NCI-H2081 treated with DMSO at 0.1 percent for 48 hours (cell line): ENCODE data around the gene NME4.
"Not testable (repeated sequence)": the region's sequence is repeated elsewhere in the genome, so short reads cannot be mapped to it uniquely, and the experiment has no call there.

Experiments
- DNase-seq: peaks from one replicate; lab custom pipeline; 2025; lab: John Stamatoyannopoulos, UW

Gene NME4

DNA sequence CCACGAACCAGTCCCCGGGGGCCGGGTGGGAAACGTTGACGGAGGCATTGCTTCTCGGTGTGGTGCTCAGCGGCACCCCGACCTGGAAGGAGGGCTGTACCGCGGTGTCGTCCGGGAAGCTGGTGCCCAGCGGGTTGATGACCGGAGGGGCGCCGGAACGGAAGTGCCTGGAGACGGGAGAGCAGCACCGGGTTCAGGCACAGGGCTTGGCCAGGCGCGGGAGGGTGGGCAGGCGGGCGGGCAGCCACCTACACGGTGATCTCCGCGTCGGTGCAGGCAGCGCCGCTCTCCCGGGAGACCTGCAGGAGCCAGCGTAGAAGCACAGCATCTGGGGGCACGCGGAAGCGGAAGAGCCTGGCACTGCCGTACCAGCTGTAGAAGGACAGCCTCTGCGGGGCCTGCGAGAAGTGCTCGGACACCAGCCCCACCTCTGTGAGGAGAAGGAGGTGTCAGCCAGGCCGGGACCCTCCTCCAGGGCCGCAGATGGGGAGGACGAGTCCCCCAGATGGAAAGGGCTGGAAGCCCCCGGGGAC, 19.5 kb upstream of the NME4 start:
- no peak for DNase-seq

DNA sequence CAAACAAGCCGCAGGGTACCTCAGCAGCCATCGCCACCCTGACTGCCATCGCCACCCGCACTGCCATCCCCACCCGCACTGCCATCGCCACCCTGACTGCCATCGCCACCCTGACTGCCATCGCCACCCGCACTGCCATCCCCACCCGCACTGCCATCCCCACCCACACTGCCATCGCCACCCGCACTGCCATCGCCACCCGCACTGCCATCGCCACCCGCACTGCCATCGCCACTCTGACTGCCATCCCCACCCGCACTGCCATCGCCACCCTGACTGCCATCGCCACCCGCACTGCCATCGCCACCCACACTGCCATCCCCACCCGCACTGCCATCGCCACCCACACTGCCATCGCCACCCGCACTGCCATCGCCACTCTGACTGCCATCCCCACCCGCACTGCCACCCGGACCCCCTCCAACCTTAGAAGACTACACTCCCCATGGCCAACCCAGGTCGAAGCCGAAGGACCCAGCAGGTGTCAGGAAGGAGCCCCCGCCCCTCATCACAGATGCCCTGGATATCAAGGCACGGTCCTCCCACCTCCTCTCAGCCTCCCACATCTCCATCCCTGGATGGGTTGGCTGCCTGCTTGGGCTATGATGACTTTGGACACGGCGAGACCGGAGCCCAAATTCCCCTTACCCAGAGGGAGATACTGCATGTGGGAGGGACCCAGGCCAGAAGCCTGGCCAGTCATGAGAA, 18.7 kb upstream of the NME4 start:
- DNase-seq: not testable (repeated sequence)

DNA sequence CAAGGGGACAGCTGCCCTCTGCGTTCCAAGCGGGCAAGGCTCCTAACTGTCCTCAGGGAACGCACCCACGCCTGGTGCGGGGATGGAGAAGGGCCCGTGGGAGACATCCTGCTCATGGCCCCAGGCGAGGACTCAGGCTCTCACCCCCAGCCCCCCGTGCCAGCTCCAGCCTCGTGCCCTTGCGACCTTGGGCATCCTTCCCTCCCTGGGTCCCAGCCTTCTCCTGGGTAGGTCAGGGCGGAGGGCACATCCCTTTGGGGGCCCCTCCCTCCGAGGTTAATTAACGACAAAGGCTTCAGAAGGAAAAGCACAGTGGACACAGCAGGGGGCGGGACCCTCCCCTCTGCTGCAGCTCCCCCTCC, 18.2 kb upstream of the NME4 start:
- DNase-seq: no peak

DNA sequence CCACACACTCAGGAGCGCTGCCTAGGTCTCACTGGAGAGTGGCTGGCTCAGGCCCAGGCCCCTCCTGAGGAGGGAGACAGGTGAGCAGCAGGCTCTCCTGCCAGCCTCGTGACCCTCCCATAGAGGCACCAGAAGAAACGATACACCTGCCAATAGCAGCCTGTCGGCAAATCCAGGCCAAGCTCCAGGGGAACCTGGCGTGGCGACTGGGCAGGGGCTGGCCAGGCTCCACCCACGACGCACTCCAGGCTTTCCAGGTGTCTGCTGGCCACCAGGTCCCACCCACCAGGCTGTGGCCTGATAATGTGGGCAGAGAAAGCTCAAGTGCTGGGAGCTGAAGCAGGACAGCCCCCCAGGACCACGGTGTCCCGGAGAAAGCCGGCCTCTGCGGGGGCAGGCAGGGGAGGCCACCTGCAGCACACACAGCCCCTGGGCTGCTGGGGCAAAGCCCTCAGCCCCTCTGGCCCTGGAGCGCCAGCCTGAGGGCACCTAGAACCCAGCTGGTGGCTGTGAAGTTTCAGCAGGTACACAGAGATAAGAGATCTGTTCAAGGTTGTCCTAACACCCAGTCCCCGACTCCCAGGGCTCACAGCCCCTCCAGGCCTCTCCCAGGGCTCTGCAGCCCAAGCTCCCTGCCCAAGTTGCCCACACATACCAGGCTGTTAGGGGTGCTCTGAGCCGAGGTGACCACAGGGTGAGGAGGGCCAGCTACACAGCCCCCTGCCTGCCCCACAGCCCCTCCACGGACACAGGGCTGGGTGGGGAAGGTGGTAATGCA, 17.6 kb upstream of the NME4 start:
- peak; percentile 76 for DNase-seq

DNA sequence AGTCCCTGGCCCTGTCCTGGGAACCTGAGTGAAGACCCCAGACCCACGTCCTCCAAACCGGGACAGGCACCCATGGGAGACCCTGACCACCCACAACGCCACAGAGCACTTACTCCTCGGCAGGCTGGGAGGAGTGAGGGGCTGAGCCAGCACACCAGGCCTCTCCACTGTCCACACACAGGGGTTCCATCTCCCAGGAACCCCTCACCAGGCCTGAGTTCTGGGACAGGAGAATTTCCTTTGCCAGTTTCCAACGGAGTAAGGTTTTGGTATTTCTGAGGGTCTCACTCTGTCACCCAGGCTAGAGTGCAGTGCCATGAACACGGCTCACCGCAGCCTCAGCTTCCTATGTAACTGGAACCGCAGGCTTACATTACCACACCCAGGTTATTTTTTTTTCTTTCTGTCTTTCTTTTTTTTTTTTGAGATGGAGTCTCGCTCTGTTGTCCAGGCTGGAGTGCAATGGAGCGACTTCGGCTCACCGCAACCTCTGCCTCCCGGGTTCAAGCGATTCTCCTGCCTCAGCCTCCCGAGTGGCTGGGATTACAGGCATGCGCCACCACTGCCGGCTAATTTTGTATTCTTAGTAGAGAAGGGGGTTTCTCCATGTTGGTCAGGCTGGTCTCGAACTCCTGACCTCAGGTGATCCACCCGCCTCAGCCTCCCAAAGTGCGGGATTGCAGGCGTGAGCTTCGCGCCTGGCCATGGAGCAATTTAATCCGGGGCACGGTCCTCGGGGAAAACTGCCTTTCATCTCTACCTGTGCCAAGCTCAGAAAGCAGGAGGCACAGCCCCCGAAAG, 16.8 kb upstream of the NME4 start:
- no peak for DNase-seq

DNA sequence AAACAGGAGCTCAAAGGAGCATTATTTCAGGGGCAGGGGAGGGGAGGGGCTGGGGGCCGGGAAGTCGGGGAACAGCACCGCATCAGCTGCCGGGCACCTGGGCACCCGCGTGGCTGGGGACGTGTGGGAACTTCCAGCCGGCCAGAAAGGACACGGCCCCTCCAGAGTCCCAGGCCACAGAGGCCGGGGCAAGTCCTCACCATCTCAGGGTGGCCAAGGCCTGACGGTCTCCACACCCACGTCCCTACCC, 16.3 kb upstream of the NME4 start:
- no peak for DNase-seq

DNA sequence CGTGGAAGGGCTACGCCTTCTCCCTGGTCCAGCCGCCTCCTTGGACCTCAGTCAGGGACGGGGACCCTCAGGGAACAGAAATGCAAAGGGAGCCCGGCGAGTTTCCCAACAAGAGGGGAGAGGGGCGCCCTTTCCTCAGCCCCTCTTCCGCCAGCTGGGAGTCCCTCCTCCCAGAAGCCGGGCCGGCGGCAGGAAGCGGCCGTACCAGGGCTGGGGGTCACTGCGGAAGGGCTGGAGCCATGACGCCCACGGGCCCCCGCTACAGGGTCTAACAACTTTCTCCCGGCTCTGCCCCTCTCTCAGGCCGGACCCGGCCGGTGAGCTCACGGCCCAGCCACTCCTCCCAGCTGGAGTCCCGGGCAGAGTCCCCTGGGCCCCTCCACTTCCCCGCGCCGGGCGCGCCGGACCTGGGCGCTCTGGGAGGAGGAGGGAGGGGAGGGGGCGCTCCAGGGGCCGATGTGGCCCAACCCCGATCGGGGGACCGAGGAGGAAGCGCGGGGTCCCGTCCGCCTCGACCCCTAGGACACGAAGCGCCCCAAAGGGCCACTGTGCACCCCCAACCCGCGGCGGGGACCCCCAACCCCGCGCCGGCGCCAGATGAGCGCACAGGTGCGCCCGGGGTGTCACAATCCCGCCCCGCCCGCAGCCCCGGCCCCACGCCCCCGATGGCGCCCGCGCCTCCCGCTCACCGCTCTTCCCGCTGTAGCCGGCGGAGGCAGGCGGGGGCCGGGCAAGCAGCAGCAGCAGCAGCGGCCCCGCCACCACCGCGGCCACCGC, 15.8 kb upstream of the NME4 start:
- no peak for DNase-seq

DNA sequence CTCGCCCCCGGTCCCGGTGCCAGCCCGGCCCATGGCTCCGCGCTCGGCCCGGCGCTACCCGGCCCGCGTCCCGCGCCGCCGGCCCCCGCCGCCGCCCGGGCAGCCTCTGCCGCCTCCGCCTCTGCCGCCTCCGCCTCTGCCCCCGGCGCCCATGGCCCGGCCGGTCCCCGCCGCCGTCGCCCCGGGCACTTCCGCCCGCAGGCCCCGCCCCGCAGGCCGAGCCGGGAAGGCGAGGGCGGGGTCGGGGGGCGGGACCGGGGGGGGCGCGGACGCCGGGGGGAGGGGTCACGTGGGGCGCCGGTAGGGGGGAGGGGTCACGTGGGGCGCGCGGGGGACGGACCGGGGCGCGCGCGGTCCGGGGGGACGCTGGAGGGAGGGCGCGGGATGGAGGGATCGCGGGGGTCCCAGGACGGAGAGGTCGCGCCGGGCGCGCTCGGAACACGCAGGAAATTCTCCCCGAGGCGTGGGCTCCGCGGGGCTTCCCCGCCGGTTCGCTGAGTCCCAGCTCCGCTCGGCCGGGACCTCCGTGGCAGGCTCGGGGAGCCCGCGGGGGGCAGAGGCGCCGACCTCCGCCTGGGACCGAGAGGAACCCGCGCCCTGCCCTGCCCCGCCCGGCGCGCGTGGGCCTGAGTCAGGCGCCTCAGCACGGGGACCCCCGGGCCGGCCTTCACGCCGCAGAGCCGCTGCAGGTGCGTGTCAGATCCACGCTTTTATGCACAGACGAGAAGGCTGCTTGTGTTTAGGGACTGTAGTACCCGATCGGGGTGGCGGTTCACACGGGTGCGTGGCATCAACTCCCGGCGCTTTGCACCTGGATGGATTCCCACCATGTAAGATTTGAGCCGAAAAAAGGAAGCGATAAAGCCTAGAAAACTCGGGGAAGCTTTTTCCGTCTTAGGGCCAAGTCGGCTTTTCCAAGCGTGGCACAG, 14.9 kb upstream of the NME4 start, which contains the start of gene PGAP6:
Gene PGAP6 (minus strand): TSS at position 190 of the 929 bp plus-strand sequence. CDS start 157 bp downstream, at position 33.
- DNase-seq: no peak

DNA sequence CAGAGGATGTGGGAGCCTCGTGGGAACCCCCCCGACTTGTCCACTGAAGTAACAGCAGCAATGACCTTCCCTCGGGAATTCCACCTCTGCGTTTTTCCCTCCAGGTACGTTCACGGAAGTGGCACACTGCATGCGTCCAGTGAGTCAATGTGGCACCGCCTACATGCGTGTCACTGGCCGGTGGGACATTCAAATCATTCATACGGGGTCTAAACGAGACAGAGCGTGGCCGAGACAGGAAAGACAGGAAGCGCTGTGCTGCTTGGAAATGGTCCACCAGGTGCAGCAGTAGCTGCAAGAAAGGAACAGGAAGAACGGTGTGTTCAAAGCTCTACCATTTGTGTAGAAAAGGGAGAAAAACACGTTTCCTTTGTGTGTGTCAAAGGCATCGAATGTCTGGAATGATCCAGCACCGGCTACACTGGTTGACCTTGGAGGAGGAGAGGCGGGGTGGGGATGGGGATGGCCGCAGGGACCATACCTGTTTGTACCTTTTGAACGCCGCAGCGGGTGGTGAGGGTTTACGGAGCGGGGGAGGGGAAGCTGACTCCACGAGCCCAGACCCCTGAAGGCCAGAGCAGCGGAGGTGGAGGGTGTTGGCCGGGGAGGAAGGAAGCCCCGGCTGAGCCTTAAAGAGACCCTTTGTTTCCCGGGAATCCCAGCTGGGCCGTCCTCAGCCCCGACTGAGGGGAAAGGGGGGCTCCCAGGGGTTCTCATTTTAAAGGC, 13.5 kb upstream of the NME4 start:
- DNase-seq: no peak

DNA sequence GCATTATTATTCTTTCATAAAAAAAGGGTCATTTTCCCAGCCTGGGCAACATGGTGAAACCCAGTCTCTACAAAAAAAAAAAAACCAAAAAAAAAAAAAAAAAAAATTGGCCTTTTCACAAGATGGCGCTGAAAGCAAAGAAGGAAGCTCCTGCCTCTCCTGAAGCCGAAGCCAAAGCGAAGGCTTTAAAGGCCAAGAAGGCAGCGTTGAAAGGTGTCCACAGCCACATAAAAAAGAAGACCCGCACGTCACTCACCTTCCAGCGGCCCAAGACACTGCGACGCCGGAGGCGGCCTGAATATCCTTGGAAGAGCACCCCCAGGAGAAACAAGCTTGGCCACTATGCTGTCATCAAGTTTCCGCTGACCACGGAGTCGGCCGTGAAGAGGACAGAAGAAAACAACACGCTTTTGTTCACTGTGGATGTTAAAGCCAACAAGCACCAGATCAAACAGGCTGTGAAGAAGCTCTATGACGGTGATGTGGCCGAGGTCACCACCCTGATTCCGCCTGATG, 10.3 kb upstream of the NME4 start:
- no peak for DNase-seq

DNA sequence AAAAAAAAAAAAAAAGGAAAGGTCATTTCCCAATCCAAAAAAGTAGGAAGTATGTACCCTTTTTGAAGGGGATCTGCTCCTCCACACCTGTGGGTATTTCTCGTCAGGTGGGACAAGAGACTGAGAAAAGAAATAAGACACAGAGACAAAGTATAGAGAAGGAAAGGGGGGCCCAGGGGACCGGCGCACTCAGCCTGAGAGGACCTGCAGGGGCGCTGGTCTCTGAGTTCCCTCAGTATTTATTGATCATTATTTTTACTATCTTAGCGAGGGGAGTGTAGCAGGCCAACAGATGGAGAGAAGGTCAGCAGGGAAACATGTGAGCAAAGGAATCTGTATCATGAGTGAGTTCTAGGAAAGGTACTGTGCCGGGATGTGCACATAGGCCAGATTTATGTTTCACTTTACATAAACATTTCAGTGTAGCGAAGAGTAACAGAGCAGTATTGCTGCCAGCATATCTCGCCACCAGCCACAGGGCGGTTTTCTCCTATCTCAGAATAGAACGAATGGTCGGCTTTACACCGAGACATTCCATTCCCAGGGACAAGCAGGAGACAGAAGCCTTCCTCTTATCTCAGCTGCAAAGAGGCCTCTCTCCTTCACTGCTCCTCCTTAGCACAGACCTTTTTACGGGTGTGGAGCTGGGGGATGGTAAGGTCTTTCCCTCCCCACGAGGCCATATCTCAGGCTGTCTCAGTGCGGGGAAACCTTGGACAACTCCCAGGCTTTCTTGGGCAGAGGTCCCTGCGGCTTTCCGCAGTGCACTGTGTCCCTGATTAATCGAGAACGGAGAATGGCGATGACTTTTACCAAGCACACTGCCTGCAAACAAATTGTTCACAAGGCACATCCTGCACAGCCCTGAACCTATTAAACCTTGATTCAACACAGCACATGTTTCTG, 9.0 kb upstream of the NME4 start:
- not testable (repeated sequence) for DNase-seq

DNA sequence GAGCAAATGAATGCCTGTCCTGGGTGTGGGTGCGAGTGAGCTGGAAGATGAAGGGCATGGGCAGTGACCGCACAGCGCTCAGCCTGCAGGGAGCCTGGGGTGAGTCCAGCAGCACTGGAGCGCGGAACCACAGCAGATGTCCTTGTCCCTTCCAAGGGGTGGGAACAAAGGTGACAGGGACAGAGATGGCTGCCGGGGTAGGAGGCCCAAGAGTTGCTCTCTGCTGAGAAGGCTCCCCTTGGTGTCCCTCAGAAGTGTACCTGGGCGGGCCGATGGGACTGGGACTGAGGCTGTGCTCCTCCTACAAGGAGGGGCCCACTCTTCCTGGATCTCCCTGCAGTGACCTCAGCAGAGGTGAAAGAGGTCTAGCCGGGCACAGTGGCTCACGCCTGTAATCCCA, 7.6 kb upstream of the NME4 start:
- DNase-seq: no peak

DNA sequence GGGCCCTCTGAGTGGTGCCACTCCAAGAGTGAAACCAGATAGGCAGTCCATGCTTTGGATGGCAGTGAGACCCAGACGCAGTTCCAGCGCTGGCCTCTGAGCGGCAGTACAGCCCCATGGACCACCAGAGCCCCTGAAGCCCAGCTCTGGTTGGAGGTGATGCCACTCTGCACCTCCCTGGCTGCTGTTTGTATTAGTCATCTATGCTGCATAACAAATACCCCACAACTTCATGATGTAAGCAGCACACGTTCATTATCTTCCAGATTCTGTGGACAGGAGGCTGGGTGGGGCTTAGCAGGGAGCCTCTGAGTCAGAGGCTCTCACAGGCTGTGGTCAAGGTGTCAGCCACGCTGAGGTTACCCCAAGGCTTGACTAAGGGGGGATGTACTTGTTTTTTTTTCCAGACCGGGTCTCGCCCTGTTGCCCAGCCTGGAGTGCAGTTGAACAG, 5.1 kb upstream of the NME4 start:
- DNase-seq: peak; percentile 23

DNA sequence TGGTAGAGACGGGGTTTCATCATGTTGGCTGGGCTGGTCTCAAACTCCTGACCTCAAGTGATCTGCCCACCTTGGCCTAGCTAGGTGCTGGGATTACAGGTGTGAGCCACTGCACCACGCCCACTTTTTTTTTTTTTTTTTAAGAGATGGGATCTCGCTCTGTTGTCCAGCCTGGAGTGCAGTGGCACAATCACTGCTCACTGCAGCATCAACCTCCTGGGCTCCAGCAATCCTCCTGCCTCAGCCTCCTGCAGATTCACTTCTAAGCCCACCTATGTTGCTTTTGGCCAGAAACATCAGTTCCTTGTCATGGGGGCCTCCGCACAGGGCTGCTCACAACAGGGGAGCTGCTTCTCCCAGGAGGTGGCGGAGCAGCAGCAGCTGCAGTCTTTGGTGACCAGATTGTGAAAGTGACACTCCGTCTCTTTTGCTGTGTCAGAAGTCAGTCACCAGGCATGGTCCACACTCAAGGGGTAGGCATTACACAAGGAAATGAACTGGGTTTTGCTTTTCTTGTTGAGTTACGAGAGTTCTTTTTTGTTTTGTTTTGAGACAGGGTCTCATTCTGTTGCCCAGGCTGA, 4.5 kb upstream of the NME4 start:
- DNase-seq: no peak

DNA sequence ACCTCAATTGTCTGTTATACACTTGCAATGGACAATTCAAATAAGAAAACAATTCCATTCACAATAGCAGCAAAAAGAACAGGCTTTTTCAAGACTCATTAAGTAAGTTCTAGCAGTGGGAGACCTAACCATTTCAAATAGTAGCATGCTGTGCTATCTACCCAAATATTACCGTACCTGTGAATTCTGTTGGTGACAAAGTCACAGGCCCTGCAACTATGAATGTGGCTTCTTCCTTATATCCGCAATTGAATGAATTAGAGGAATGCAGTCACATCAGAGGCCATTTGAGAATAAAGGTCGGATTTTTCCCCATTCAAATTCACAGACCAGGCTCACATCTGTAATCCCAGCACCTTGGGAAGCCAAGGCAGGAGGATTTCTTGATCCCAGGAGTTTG, 800 bp upstream of the NME4 start:
- DNase-seq: no peak

DNA sequence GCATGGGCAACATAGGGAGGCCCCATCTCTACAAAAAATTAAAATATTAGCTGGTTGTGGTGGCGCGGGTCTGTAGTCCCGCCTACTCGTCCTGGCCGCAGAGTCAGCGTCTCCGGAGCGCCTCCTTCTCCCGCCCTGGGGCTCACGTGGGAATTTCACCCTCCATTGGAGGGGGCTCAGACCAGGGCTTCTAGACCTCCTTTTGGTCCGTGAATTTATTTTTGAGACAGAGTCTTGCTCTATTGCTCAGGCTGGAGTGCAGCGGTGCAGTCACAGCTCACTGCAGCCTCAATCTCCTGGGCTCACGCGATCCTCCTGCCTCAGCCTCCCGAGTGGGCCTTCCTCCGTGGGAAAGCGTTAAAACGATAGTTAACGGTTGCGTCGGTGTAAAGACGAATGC, 394 bp upstream of the NME4 start:
- no peak for DNase-seq

DNA sequence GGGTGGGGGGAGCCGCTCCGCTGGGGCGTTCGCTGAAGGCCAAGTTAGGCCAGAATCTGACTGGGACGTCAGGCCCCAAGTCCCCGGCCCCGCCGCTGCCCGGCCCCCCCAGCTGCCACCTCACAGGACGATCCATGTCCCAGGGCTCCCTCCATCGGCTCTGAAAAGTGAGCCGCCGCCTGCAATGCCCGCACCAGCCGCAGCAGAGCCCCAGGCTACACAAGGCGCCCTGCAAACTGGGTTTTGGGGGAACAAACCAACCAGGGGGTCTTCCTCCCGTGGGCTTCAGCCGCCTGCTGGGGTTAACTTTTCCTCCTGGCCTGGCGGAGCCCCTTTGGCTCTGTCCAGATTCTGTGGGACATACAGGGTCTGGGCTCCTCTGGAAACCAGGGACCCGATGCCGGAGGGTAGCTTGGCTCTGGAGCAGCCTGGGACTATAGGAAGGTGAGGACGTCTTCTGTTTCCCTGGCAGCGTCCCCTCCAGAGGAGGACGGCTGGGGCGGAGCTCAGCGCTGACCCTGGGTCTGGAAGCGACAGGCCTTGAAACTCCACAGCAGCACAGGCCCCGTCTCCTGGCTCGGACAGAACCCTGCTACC, 835 bp downstream of the NME4 start:
- DNase-seq: no peak
